GM12801 (cell line): ENCODE data around the gene SH3BP1.

ENCODE experiments used
- CTCF ChIP-seq: IDR thresholded peaks from one replicate; pipeline ENCODE4 v1.5.1; 2011; ENCODE audit warnings: control low read depth; ENCODE audit not compliant: insufficient read length; ENCODE audit errors: extremely low read depth

SH3BP1 gene

DNA sequence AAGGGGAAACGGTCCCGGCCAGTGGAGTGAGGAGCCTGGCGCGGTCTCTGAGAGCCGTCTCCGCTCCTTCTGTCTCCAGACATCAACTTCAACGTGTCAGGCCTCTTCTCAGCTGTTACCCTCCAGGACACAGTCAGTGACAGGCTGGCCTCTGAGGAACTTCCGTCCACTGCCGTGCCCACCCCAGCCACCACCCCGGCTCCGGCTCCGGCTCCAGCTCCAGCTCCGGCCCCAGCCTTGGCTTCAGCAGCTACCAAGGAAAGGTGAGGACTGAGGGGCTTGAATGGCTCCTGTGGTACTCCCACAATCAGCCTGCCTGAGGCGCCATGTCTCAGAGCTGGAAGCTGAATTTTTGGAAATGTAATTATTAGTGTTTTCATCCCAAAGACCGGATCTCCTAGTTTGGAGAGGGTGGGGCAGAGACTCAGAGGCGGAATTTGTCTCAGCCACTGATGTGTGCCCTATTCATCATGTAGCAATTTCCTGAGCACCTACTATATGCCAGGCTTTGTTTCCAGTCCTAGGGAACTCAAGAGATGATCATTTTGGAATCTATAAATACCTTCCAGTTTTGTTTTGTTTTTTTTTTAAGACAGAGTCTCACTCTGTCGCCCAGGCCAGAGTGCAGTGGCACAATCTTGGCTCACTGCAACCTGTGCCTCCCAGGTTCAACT is 11.1 kb downstream of the SH3BP1 start:
- TF ChIP-seq CTCF = no peak

GRCh38 chr22:37654563-37655251 is 15.2 kb downstream of the SH3BP1 start:
- TF ChIP-seq CTCF = no peak

DNA sequence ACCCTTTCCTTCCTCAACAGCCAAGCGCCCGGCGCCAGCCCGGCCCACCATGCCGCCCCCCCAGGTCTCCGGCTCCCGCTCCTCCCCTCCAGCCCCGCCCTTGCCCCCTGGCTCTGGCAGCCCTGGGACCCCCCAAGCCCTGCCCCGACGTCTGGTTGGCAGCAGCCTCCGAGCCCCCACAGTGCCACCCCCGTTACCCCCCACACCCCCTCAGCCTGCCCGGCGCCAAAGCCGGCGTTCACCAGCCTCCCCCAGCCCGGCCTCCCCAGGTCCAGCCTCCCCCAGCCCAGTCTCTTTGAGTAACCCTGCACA is 15.7 kb downstream of the SH3BP1 start:
- TF ChIP-seq CTCF = no peak

DNA sequence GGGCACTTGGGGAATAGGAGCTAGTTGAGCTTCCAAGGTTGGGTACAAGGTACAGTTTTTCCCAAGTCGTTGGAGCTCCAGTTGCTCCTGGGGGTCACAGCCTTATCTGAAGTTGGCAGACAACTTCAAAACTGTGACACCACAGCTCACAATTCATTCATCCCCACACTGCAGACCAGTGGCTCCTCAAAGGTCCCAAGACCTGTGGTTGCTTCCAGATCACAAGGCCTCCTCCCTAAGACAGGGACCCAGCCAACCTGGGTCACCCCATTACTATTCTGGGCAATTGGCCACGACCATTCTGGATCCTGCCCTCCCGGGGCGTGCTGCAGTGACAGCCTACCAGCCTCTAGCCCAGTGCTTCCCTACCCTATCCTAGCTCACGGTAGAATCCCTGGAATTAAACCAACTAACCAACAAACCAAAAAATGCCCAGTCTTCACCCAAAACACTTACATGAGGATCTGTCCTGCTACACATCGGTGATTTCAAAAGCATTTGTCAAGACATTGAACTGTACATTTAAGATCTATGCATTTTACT is 18.2 kb downstream of the SH3BP1 start:
- TF ChIP-seq CTCF = no peak

- TF ChIP-seq CTCF = no peak
Measured at GRCh38 chr22:37658133-37659065, 18.9 kb downstream of the SH3BP1 start, which contains the start of gene PDXP. PDXP (plus strand) TSS chr22:37658723; CDS start chr22:37658783, 60 bp downstream.

GRCh38 chr22:37659066-37659896 is 19.8 kb downstream of the SH3BP1 start:
- TF ChIP-seq CTCF = no peak
